Astrocyte (in vitro differentiated cells and primary cell): ENCODE measurements around the gene KRT6A.

ENCODE experiments used
- EZH2 ChIP-seq: IDR thresholded peaks from 2 replicates; pipeline ENCODE4 v1.6.1; 2012; ENCODE audit warnings: mild to moderate bottlenecking, low read length, inconsistent platforms; ENCODE audit not compliant: insufficient read depth
- TF ChIP-seq, protein P1 (sequence below): IDR thresholded peaks from 2 replicates; pipeline ENCODE4 v1.5.1; 2011; ENCODE audit warnings: low read depth, mild to moderate bottlenecking, inconsistent platforms, low read length, moderate library complexity; ENCODE audit not compliant: insufficient read depth

GRCh38 chr12:52515927-52516831 is 23.1 kb upstream of the KRT6A start:
- TF ChIP-seq, protein P1, sequence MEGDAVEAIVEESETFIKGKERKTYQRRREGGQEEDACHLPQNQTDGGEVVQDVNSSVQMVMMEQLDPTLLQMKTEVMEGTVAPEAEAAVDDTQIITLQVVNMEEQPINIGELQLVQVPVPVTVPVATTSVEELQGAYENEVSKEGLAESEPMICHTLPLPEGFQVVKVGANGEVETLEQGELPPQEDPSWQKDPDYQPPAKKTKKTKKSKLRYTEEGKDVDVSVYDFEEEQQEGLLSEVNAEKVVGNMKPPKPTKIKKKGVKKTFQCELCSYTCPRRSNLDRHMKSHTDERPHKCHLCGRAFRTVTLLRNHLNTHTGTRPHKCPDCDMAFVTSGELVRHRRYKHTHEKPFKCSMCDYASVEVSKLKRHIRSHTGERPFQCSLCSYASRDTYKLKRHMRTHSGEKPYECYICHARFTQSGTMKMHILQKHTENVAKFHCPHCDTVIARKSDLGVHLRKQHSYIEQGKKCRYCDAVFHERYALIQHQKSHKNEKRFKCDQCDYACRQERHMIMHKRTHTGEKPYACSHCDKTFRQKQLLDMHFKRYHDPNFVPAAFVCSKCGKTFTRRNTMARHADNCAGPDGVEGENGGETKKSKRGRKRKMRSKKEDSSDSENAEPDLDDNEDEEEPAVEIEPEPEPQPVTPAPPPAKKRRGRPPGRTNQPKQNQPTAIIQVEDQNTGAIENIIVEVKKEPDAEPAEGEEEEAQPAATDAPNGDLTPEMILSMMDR = no peak
- TF ChIP-seq EZH2 = no peak
